ENCODE results near the gene DLGAP1.

- no peak for TF ChIP-seq CTCF (IDR thresholded peaks at IDR 0.05; ENCODE audit: insufficient read depth, low read length, poor library complexity, severe bottlenecking)
- no peak for TF ChIP-seq EZH2phosphoT487 (conservative IDR thresholded peaks at IDR 0.05; ENCODE audit: low read length)
Measured at GRCh38 chr18:3947383-3947782, 507.7 kb downstream of the DLGAP1 start.
